Peyer's patch (tissue), 4 donors: ENCODE data around the gene MCF2L.

Experiments
- CTCF ChIP-seq, 6 experiments: fragments of 450-650 bp in 4 of 6; fragments of 200-600 bp in 2 of 6; sonication (generic) in 1 of 6; IDR thresholded peaks; one replicate each; pipeline ENCODE4 v1.5.1; 2017 to 2019; ENCODE audit warnings: antibody characterized with exemption in 6 of 6, mild to moderate bottlenecking in 3 of 6, moderate library complexity in 1 of 6
- POLR2A ChIP-seq, 2 donors: fragments of 450-650 bp; IDR thresholded peaks; one replicate each; pipeline ENCODE4 v1.5.1; 2017; ENCODE audit warnings: antibody characterized with exemption in 2 of 2, mild to moderate bottlenecking in 2 of 2, moderate library complexity in 2 of 2

- no peak for TF ChIP-seq CTCF (IDR thresholded peaks at IDR 0.05)
- no peak for TF ChIP-seq POLR2A (IDR thresholded peaks at IDR 0.05)
Measured at GRCh38 chr13:113060557-113061270, 91.7 kb downstream of the MCF2L start.
